Esophagus (tissue), 2 donors: ENCODE measurements around the gene NMRK2. TPM values are rescaled to one million over a fixed set of nuclear protein-coding genes. Genes with fewer than 3 reads are reported as not detected.

Experiments used
- H3K27ac ChIP-seq, 2 donors: one replicate each; pipeline ENCODE4 v1.5.1; 2013; ENCODE audit warnings: low read depth in 2 of 2, mild to moderate bottlenecking in 2 of 2, inconsistent platforms in 1 of 2, low read length in 1 of 2, moderate library complexity in 1 of 2
- H3K27me3 ChIP-seq, 2 donors: one replicate each; pipeline ENCODE4 v1.6.1; 2013; ENCODE audit warnings: low read length in 2 of 2, control low read depth in 1 of 2, mild to moderate bottlenecking in 1 of 2; ENCODE audit not compliant: insufficient read depth in 2 of 2, control insufficient read depth in 1 of 2
- H3K36me3 ChIP-seq, 2 donors: one replicate each; pipeline ENCODE4 v1.6.1; 2013; ENCODE audit warnings: low read length in 1 of 2; ENCODE audit not compliant: control insufficient read depth in 2 of 2, insufficient read depth in 2 of 2
- H3K4me1 ChIP-seq, 2 donors: one replicate each; pipeline ENCODE4 v1.6.1; 2013; ENCODE audit warnings: low read length in 1 of 2; ENCODE audit not compliant: control insufficient read depth in 2 of 2, insufficient read depth in 2 of 2
- H3K4me3 ChIP-seq, 2 donors: one replicate each; pipeline ENCODE4 v1.5.1; 2013; ENCODE audit warnings: low read length in 2 of 2, mild to moderate bottlenecking in 2 of 2, low read depth in 1 of 2, moderate library complexity in 1 of 2
- H3K9me3 ChIP-seq, 2 donors: one replicate each; pipeline ENCODE4 v1.6.1; 2013; ENCODE audit warnings: mild to moderate bottlenecking in 2 of 2, low read depth in 1 of 2, low read length in 1 of 2, moderate library complexity in 1 of 2; ENCODE audit not compliant: control insufficient read depth in 2 of 2, insufficient read depth in 1 of 2
- WGBS, 2 donors: extraction: QIAGEN DNeasy Blood & Tissue Kit; methylation state at CpG; one replicate each; pipeline ENCODE4 v1.1.7; 2013; 5-methylcytosine and 5-hydroxymethylcytosine counted together
- polyA plus RNA-seq, 2 donors: library from polyadenylated mRNA; stranded (reverse); fragments of 200-250 nt; gene quantifications; one replicate each; pipeline ENCODE4 v1.2.3, GENCODE V29; 2013
- donor health status: healthy with polysubstance abuse.
- donor health status: Bipolar disorder and iron deficiency.

NMRK2 gene
- polyA plus RNA-seq, 2 donors, result 0.20 to 0.31 TPM

DNA sequence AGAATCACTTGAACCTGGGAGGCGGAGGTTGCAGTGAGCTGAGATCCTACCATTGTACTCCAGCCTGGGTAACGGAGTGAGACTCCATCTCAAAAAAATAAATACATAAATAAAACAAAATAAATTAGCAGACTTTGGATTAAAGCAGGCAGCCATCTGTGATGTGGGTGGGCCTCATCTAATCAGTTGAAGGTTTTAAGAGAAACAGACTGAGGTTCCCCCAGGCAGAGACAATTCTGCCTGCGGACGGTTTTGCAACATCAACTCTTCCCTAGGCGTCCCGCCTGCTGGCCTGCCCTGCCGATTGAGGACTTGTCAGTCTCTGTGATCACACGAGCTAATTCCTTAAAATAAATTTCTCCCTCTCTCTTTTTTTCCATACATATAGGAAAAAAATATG lies 28.6 kb upstream of the NMRK2 start:
- Histone ChIP-seq H3K4me1 (no peaks in the 10 kb centered on the region), H3K27me3 (no peaks in the 10 kb centered on the region), H3K9me3 (peaks cover 0 to 3% of the 10 kb centered on the region in 2 donors), H3K27ac (no peak overlapping the region), H3K4me3 (no peak overlapping the region), H3K36me3 (no peaks in the 10 kb centered on the region)
- 92 to 95% methylated on average over 8 of the region's 8 CpGs for WGBS, 2 donors

DNA sequence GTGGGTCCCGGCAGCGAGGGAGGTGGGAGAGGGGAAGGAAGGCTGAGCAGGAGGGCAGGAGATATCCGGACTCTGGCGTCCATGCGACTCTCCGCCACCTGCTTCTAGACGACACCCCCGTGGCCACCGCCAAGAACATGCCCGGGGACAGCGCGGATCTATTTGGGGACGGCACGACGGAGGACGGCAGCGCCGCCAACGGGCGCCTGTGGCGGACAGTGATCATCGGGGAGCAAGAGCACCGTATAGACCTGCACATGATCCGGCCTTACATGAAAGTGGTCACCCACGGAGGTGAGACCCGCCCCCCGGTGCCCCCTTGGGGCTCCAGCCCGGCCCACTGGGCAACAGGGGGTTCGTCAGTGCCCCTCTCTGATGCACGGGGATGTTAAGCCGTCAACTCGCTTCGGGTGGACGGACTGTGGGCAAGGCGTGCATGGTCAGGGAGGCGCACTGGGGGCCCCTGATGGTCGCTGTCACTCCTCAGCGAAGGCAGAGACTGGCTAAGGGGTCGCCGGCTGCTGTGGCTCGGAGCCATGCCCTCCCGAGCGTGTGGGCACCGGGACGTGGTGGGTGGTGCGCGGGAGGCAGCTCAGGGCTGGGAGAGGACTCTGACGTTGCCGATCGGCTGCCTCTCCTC lies 25.1 kb upstream of the NMRK2 start:
- 84 to 86% methylated on average over 50 of the region's 50 CpGs for WGBS, 2 donors
- no peak overlapping the region for H3K4me3 ChIP-seq
- no peaks in the 10 kb centered on the region for H3K27me3 ChIP-seq
- no peaks in the 10 kb centered on the region for H3K4me1 ChIP-seq
- H3K36me3 ChIP-seq, result no peaks in the 10 kb centered on the region
- H3K9me3 ChIP-seq, result peaks cover 5 to 17% of the 10 kb centered on the region in 2 donors
- H3K27ac ChIP-seq, result no peak overlapping the region

DNA sequence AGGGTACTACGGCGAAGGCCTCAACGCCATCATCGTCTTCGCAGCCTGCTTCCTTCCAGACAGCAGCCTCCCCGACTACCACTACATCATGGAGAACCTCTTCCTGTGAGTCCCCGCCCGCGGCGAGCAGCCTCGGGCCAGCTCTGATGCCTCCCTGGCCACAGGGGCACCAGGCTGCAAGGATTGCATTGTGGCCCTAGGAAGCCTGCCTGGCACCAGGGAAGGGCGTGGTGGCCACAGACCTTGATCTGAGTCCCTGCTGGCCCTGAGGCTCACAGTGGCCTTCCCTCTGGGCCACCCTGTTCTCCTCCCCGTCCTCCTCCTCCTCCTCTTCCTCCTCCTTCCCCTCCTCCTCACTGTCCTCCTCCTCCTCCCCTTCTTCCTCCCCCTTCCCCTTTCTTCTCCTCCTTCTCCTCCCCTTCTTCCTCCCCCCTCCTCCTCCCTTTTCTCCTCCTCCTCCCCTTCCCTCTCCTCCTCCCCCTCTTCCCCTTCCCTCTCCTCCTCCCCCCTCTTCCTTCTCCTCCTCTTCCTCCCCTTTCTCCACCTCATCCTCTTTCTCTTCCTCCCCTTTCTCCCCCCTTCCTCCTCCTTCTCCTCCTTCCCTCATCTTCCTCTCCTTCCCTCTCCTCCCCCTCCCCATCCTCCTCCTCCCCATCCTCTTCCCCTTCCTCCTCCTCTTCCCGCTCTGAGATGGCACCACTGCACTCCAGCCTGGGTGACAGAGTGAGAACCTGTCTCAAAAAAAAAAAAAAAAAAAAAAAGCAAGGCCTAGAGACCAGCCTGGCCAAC lies 24.4 kb upstream of the NMRK2 start:
- Histone ChIP-seq H3K4me3 (no peak overlapping the region), H3K36me3 (no peaks in the 10 kb centered on the region), H3K4me1 (no peaks in the 10 kb centered on the region), H3K27me3 (no peaks in the 10 kb centered on the region), H3K9me3 (peaks cover 5 to 17% of the 10 kb centered on the region in 2 donors), H3K27ac (no peak overlapping the region)
- WGBS, 2 donors, result 69% methylated on average over 14 of the region's 14 CpGs

DNA sequence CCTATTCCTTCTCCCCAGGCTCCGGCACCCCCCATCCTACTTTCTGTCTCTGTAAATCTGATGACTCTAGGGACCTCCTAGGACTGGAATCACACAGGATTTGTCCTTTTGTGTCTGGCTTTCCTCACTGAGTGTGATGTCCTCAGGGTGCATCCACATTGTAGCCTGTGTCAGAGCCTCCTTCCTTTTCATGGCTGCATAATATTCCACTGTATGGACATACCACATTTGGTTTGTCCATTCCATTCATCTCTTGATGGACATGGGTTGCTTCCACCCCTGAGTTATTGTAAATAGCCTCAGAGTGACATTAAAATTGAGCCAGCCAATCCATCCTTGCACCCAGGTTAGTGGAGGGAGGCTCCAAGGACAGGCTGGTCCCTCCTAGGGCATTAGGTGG lies 22.8 kb upstream of the NMRK2 start:
- Histone ChIP-seq H3K9me3 (peaks cover 5 to 17% of the 10 kb centered on the region in 2 donors), H3K27me3 (no peaks in the 10 kb centered on the region), H3K27ac (no peak overlapping the region), H3K36me3 (no peaks in the 10 kb centered on the region), H3K4me1 (no peaks in the 10 kb centered on the region), H3K4me3 (no peak overlapping the region)
- WGBS, 2 donors, result 97 to 100% methylated on average over 1 of the region's 1 CpG

DNA sequence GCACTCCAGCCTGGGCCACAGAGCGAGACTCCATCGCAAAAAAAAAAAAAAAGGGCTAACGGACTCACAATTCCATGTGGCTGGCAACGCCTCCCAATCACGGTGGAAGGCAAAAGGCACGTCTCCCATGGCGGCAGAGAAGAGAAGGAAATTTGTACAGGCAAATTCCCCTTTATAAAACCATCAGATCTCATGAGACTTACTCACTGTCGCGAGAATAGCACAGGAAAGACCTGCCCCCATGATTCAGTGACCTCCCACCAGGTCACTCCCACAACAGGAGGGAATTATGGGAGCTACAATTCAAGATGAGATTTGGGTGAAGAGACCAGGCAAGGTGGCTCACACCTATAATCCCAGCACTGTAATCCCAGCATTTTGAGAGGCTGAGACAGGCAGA lies 18.7 kb upstream of the NMRK2 start:
- no peak overlapping the region for H3K27ac ChIP-seq
- H3K4me1 ChIP-seq, result no peaks in the 10 kb centered on the region
- 76 to 81% methylated on average over 7 to 9 of the region's 9 CpGs for WGBS, 2 donors
- H3K27me3 ChIP-seq, result no peaks in the 10 kb centered on the region
- H3K9me3 ChIP-seq, result peaks cover 5 to 14% of the 10 kb centered on the region in 2 donors
- H3K4me3 ChIP-seq, result no peak overlapping the region
- H3K36me3 ChIP-seq, result no peaks in the 10 kb centered on the region

DNA sequence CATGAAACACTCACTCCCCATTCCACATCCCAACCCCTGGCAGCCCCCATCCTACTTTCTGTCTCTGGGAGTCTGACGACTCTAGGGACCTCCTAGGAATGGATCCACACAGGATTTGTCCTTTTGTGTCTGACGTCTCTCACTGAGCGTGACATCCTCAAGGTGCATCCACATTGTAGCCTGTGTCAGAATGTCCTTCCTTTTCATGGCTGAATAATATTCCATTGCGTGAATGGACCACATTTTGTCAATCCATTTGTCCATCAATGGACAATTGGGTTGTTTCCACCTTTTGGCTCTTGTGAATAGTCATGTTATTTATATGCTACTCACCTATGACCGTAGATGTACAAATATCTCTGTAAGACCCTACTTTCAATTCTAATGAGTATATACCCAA lies 16.8 kb upstream of the NMRK2 start:
- Histone ChIP-seq H3K36me3 (no peaks in the 10 kb centered on the region), H3K4me3 (no peak overlapping the region), H3K27me3 (no peaks in the 10 kb centered on the region), H3K9me3 (peaks cover 0 to 6% of the 10 kb centered on the region in 2 donors), H3K4me1 (no peaks in the 10 kb centered on the region), H3K27ac (no peak overlapping the region)
- 93 to 94% methylated on average over 5 of the region's 5 CpGs for WGBS, 2 donors

DNA sequence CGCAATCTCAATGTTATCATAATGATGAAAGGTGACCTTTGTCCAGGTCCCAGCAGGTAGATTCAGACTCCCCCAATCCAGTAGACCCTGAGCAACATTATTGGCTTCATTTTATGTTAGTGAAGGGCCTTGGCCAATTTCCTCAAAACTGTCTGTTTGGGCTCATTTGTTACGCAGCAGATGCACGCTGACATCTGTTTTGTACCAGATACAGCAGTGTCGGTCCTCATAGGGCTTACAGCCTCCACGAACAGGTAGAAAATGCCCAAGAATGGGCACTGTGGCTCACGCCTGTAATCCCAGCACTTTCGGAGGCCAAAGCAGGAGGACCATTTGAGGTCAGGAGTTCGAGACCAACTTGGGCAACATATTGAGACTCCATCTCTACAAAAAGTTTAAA lies 13.1 kb upstream of the NMRK2 start:
- no peaks in the 10 kb centered on the region for H3K27me3 ChIP-seq
- H3K36me3 ChIP-seq, result no peaks in the 10 kb centered on the region
- H3K4me3 ChIP-seq, result no peak overlapping the region
- H3K27ac ChIP-seq, result no peak overlapping the region
- no peaks in the 10 kb centered on the region for H3K4me1 ChIP-seq
- 94% methylated on average over 8 of the region's 8 CpGs for WGBS, 2 donors
- peaks cover 0 to 11% of the 10 kb centered on the region in 2 donors for H3K9me3 ChIP-seq

DNA sequence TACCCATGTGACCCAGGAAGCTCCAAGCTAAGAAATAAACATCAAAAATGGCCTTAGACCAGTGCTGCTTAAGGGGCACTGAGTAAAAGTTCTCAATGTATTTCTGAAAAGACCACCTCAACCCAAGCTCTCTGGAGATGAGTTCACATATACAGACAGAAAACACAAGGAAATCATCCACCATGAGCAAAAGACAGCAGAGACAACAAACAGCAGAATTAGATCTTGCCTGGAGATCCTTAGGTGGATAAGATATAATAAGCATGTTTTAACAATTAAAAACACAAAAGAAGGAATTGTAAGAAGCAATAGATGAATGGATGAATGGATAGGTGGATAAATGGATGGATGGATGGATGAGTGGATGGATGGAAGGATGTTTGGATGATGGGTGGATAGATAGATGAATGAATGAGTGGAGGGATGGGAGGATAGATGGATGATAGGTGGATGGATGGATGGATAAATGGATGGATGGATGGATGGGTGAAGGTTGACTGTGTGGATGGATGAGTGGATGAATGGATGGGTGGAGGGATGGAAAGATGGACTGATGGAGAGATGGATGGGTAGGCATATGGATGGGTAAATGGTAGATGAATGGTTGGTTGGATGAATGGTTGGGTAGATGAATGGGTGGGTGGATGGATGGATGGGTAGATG lies 9.6 kb upstream of the NMRK2 start:
- Histone ChIP-seq H3K9me3 (peaks cover 0 to 12% of the 10 kb centered on the region in 2 donors), H3K27ac (no peak overlapping the region), H3K4me1 (no peaks in the 10 kb centered on the region), H3K4me3 (no peak overlapping the region), H3K27me3 (no peaks in the 10 kb centered on the region), H3K36me3 (no peaks in the 10 kb centered on the region)

DNA sequence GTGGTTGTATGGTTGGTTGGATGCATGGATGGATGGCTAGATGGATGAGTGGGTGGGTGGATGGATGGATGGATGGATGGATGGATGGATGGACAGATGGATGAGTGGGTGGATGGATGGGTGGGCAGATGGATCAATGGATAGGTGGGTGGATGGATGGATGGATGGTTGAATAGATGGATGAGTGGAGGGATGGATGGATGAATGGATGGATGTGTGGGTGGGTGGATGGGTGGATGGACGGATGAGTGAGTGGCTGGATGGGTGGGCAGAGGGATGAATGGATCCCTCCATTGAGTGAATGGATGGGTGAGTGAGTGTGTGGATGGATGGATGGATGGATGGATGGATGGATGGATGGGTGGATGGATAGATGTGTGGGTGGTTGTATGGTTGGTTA lies 9.0 kb upstream of the NMRK2 start:
- Histone ChIP-seq H3K27me3 (no peaks in the 10 kb centered on the region), H3K4me3 (no peak overlapping the region), H3K4me1 (no peaks in the 10 kb centered on the region), H3K36me3 (no peaks in the 10 kb centered on the region), H3K27ac (no peak overlapping the region), H3K9me3 (peaks cover 0 to 12% of the 10 kb centered on the region in 2 donors)
- 86 to 89% methylated on average over 1 of the region's 1 CpG for WGBS, 2 donors
